NCI-H1092 treated with DMSO at 0.1 percent for 48 hours (cell line): Measurements from ENCODE around the gene CYP24A1.

Experiments
- DNase-seq: peaks from one replicate; lab custom pipeline; 2025; lab: John Stamatoyannopoulos, UW

The CYP24A1 gene

GRCh38 chr20:54172856-54173652 is 732 bp downstream of the CYP24A1 start:
- DNase-seq, result no peak

GRCh38 chr20:54172532-54172855 is 1.3 kb downstream of the CYP24A1 start:
- no peak for DNase-seq

- DNase-seq, result no peak
Measured at GRCh38 chr20:54170963-54171362, 2.8 kb downstream of the CYP24A1 start.

GRCh38 chr20:54170026-54170471 is 3.7 kb downstream of the CYP24A1 start:
- no peak for DNase-seq

GRCh38 chr20:54168961-54169862 is 4.6 kb downstream of the CYP24A1 start:
- DNase-seq, result no peak

- DNase-seq, result no peak
Measured at GRCh38 chr20:54167909-54168872, 5.6 kb downstream of the CYP24A1 start.

- no peak for DNase-seq
Measured at GRCh38 chr20:54166987-54167662, 6.7 kb downstream of the CYP24A1 start.

- no peak for DNase-seq
Measured at GRCh38 chr20:54165803-54166202, 8.0 kb downstream of the CYP24A1 start.

GRCh38 chr20:54165014-54165413 is 8.8 kb downstream of the CYP24A1 start:
- DNase-seq, result no peak

GRCh38 chr20:54163402-54163801 is 10.4 kb downstream of the CYP24A1 start:
- no peak for DNase-seq

GRCh38 chr20:54162378-54163009 is 11.3 kb downstream of the CYP24A1 start:
- DNase-seq, result no peak

- DNase-seq, result no peak
Measured at GRCh38 chr20:54161821-54162149, 12.0 kb downstream of the CYP24A1 start.

- DNase-seq, result no peak
Measured at GRCh38 chr20:54161008-54161820, 12.6 kb downstream of the CYP24A1 start.

GRCh38 chr20:54160065-54161007 is 13.4 kb downstream of the CYP24A1 start:
- DNase-seq, result no peak

- no peak for DNase-seq
Measured at GRCh38 chr20:54158856-54159418, 14.8 kb downstream of the CYP24A1 start.

- DNase-seq, result no peak
Measured at GRCh38 chr20:54158226-54158625, 15.6 kb downstream of the CYP24A1 start.

- DNase-seq, result no peak
Measured at GRCh38 chr20:54156981-54157835, 16.6 kb downstream of the CYP24A1 start.

GRCh38 chr20:54156522-54156921 is 17.3 kb downstream of the CYP24A1 start:
- no peak for DNase-seq
